Esophagus squamous epithelium (tissue), 5 donors: ENCODE measurements around the gene TANGO6. TPM values are rescaled to one million over a fixed set of nuclear protein-coding genes. Genes with fewer than 3 reads are reported as not detected.
A peak's percentile ranks its signal among the peaks of the same experiment; 100 is the strongest.

Experiments
- DNase-seq: peaks from one replicate; lab custom pipeline; 2025; lab: John Stamatoyannopoulos, UW
- H3K27ac ChIP-seq, 4 donors: fragments of 200-600 bp; sonication (generic); one replicate each; pipeline ENCODE4 v1.5.1; 2016 to 2019; ENCODE audit warnings: mild to moderate bottlenecking in 1 of 4
- H3K27me3 ChIP-seq, 4 donors: fragments of 200-600 bp; sonication (generic); 1 replicate in 3 of 4; 2 replicates in 1 of 4; pipeline versions ENCODE4 v1.5.1 to v1.6.0; 2017 to 2021; ENCODE audit warnings: antibody characterized with exemption in 1 of 4
- H3K36me3 ChIP-seq, 3 donors: fragments of 200-600 bp; sonication (generic); one replicate each; pipeline ENCODE4 v1.5.1; 2016 to 2019
- H3K4me1 ChIP-seq, 3 donors: fragments of 200-600 bp; sonication (generic); one replicate each; pipeline ENCODE4 v1.5.1; 2017 to 2019
- H3K4me3 ChIP-seq, 4 donors: fragments of 200-600 bp; sonication (generic); 1 replicate in 3 of 4; 2 replicates in 1 of 4; pipeline ENCODE4 v1.5.1; 2016 to 2019; ENCODE audit warnings: mild to moderate bottlenecking in 2 of 4, moderate library complexity in 1 of 4
- H3K9me3 ChIP-seq, 3 donors: fragments of 200-600 bp; sonication (generic); one replicate each; pipeline ENCODE4 v1.5.1; 2016 to 2019
- CTCF ChIP-seq, 6 experiments: fragments of 450-650 bp in 4 of 6; fragments of 200-600 bp in 2 of 6; sonication (generic) in 2 of 6; IDR thresholded peaks; one replicate each; pipeline ENCODE4 v1.5.1; 2016 to 2019; ENCODE audit warnings: antibody characterized with exemption in 6 of 6, mild to moderate bottlenecking in 4 of 6, moderate library complexity in 4 of 6
- POLR2A ChIP-seq, 4 donors: fragments of 450-650 bp; IDR thresholded peaks; one replicate each; pipeline ENCODE4 v1.6.1; 2017; ENCODE audit warnings: antibody characterized with exemption in 4 of 4, mild to moderate bottlenecking in 4 of 4, moderate library complexity in 3 of 4
- WGBS, 2 donors: methylation state at CpG; one replicate each; pipeline ENCODE4 v1.1.5; 2018; 5-methylcytosine and 5-hydroxymethylcytosine counted together
- intact Hi-C: fragments of 100-400 bp; cut with DNase I; formaldehyde crosslinking; loops from one replicate; pipeline ENCODE4 v1.15.0; 2022
- total RNA-seq, 4 donors: library from RNA; depleted of rRNA; stranded (reverse); fragments of >200 nt; gene quantifications; one replicate each; pipeline ENCODE4 v1.1.0, GENCODE V29; 2016
- donor health status: DM: yes; HTN: yes; CAD: no.

TANGO6 gene
- total RNA-seq, 4 donors from 2014 or later: 5.5 to 15.8 (median 10.1) TPM

GRCh38 chr16:68978303-68978954 lies 135.1 kb downstream of the TANGO6 start:
- no peak overlapping the region for H3K27ac ChIP-seq
- H3K4me1 ChIP-seq: no peaks in the 10 kb centered on the region
- no peaks in the 10 kb centered on the region for H3K9me3 ChIP-seq
- WGBS, 2 donors: 66 to 82% methylated on average over 2 of the region's 2 CpGs
- DNase-seq: no peak
- H3K4me3 ChIP-seq: no peak overlapping the region
- peaks cover 0 to 58% (median 0%) of the 10 kb centered on the region in 3 donors for H3K36me3 ChIP-seq
- H3K27me3 ChIP-seq: no peaks in the 10 kb centered on the region
- intact Hi-C loops: no loop called here
- no peak for TF ChIP-seq CTCF (IDR thresholded peaks at IDR 0.05)
- no peak for TF ChIP-seq POLR2A (IDR thresholded peaks at IDR 0.05)

GRCh38 chr16:68980695-68981315 lies 137.5 kb downstream of the TANGO6 start:
- Histone ChIP-seq H3K9me3 (no peaks in the 10 kb centered on the region), H3K36me3 (peaks cover 0 to 36% (median 0%) of the 10 kb centered on the region in 3 donors)
- intact Hi-C loops: no loop called here

GRCh38 chr16:68981971-68982370 lies 138.6 kb downstream of the TANGO6 start:
- peaks cover 3 to 17% (median 8%) of the 10 kb centered on the region in 3 donors for H3K4me1 ChIP-seq
- H3K27me3 ChIP-seq: no peaks in the 10 kb centered on the region
- H3K9me3 ChIP-seq: no peaks in the 10 kb centered on the region
- intact Hi-C loops: no loop called here
- H3K36me3 ChIP-seq: peaks cover 0 to 25% (median 0%) of the 10 kb centered on the region in 3 donors
- H3K4me3 ChIP-seq: no peak overlapping the region
- H3K27ac ChIP-seq: no peak overlapping the region
- 83 to 93% methylated on average over 2 of the region's 2 CpGs for WGBS, 2 donors
- no peak for DNase-seq
- TF ChIP-seq CTCF (IDR thresholded peaks at IDR 0.05): no peak
- no peak for TF ChIP-seq POLR2A (IDR thresholded peaks at IDR 0.05)

More at GRCh38 chr16:68980695-68981315, 137.5 kb downstream of the TANGO6 start:
- Histone ChIP-seq H3K27me3 (no peaks in the 10 kb centered on the region), H3K4me3 (no peak overlapping the region), H3K27ac (no peak overlapping the region), H3K4me1 (peaks cover 0 to 5% (median 0%) of the 10 kb centered on the region in 3 donors)
- TF ChIP-seq CTCF (IDR thresholded peaks at IDR 0.05) (no peak), POLR2A (IDR thresholded peaks at IDR 0.05) (no peak)
- no peak for DNase-seq
- WGBS, 2 donors: 93 to 96% methylated on average over 11 to 15 of the region's 15 CpGs

GRCh38 chr16:68984467-68984866 lies 141.1 kb downstream of the TANGO6 start:
- WGBS, 2 donors: 47% methylated on average over 1 of the region's 1 CpG
- TF ChIP-seq POLR2A (IDR thresholded peaks at IDR 0.05) (no peak), CTCF (IDR thresholded peaks at IDR 0.05) (no peak)

GRCh38 chr16:68985268-68985667 lies 141.9 kb downstream of the TANGO6 start:
- Histone ChIP-seq H3K36me3 (peaks cover 0 to 17% (median 0%) of the 10 kb centered on the region in 3 donors), H3K4me1 (peaks cover 3 to 18% (median 12%) of the 10 kb centered on the region in 3 donors), H3K9me3 (no peaks in the 10 kb centered on the region), H3K27me3 (no peaks in the 10 kb centered on the region), H3K4me3 (no peak overlapping the region), H3K27ac (peak overlapping the region; percentile 73 to 85 (median 78))
- intact Hi-C loops: no loop called here
- DNase-seq: no peak
- WGBS, 2 donors: 41 to 65% methylated on average over 5 of the region's 5 CpGs
- no peak for TF ChIP-seq CTCF (IDR thresholded peaks at IDR 0.05)
- no peak for TF ChIP-seq POLR2A (IDR thresholded peaks at IDR 0.05)

More at GRCh38 chr16:68984467-68984866, 141.1 kb downstream of the TANGO6 start:
- Histone ChIP-seq H3K4me1 (peaks cover 3 to 18% (median 12%) of the 10 kb centered on the region in 3 donors), H3K27me3 (no peaks in the 10 kb centered on the region), H3K4me3 (no peak overlapping the region), H3K27ac (no peak overlapping the region), H3K9me3 (no peaks in the 10 kb centered on the region), H3K36me3 (peaks cover 0 to 17% (median 0%) of the 10 kb centered on the region in 3 donors)
- no peak for DNase-seq
- intact Hi-C loops: no loop called here
